Measurements from ENCODE around the gene ATF7IP2. TPM values are rescaled to one million over a fixed set of nuclear protein-coding genes. Genes with fewer than 3 reads are reported as not detected.
A peak's percentile ranks its signal among the peaks of the same experiment; 100 is the strongest.
"Not testable (repeated sequence)": the region's sequence is repeated elsewhere in the genome, so short reads cannot be mapped to it uniquely, and the experiment has no call there.

Gene ATF7IP2
- total and polyA plus RNA-seq, 4 experiments from 2014 or later = 51.1 to 170 (median 83.0) TPM

GRCh38 chr16:10362864-10363197 is 23.0 kb upstream of the ATF7IP2 start:
- CTCF ChIA-PET (ENCODE audit: partially characterized antibody) = interaction anchor here (0.8 to 1.8 kb wide), 4 partner anchors 44 to 147 kb away, joined by 3 to 6 read pairs (median 4); no protein-coding TSS in a partner anchor
- not testable (repeated sequence) for H3K27ac ChIP-seq (ENCODE audit: low read depth, low read length); DNase-seq; H3K9me3 Mint-ChIP-seq; H3K36me3 Mint-ChIP-seq; H3K9me3 ChIP-seq (ENCODE audit: control insufficient read depth in 1 of 2, low read length in 2 of 2); H3K4me3 ChIP-seq (ENCODE audit: low read length in 2 of 2); H3K36me3 ChIP-seq (ENCODE audit: insufficient read depth, low read length); H3K27me3 ChIP-seq (ENCODE audit: insufficient read depth, low read length); H3K27me3 Mint-ChIP-seq
- Mint-ChIP-seq H3K4me1 (peaks cover 9 to 20% (median 13%) of the 10 kb centered on the region in 4 donors), H3K4me3 (peak overlapping the region; percentile 43 to 85 (median 67)), H3K27ac (peak overlapping the region in 6 of 7 donors; percentile 2 to 93 (median 49))
- intact Hi-C loops (cut with micrococcal nuclease) = loop anchor here (5.0 kb wide), 1 partner anchor 36 kb away; no protein-coding TSS in a partner anchor
- POLR2A ChIA-PET (ENCODE audit: partially characterized antibody) = interaction anchor here (1.1 to 2.0 kb wide), 4 partner anchors 24 to 48 kb away, joined by 3 to 17 read pairs (median 6); partner anchors contain the start of gene ATF7IP2
- H3K4me1 ChIP-seq (ENCODE audit: insufficient read depth, low read length) = peaks cover 19% of the 10 kb centered on the region

GRCh38 chr16:10366619-10367018 is 19.2 kb upstream of the ATF7IP2 start:
- H3K4me3 Mint-ChIP-seq; H3K9me3 ChIP-seq (ENCODE audit: control insufficient read depth in 1 of 2, low read length in 2 of 2); DNase-seq; POLR2A ChIA-PET (ENCODE audit: partially characterized antibody); H3K27ac ChIP-seq (ENCODE audit: low read depth, low read length); H3K27ac Mint-ChIP-seq; H3K36me3 Mint-ChIP-seq; H3K4me3 ChIP-seq (ENCODE audit: low read length in 2 of 2); intact Hi-C loops (cut with micrococcal nuclease); H3K27me3 Mint-ChIP-seq; H3K27me3 ChIP-seq (ENCODE audit: insufficient read depth, low read length); H3K36me3 ChIP-seq (ENCODE audit: insufficient read depth, low read length): not testable (repeated sequence)
- H3K4me1 Mint-ChIP-seq = peaks cover 8 to 14% (median 11%) of the 10 kb centered on the region in 4 donors
- peaks cover 16% of the 10 kb centered on the region for H3K4me1 ChIP-seq (ENCODE audit: insufficient read depth, low read length)
- peaks cover 0 to 25% (median 14%) of the 10 kb centered on the region in 8 donors for H3K9me3 Mint-ChIP-seq
- CTCF ChIA-PET (ENCODE audit: partially characterized antibody) = interaction anchor here (0.8 kb wide), 1 partner anchor 143 kb away, joined by 3 read pairs; no protein-coding TSS in a partner anchor

GRCh38 chr16:10367616-10368188 is 18.2 kb upstream of the ATF7IP2 start:
- POLR2A ChIA-PET (ENCODE audit: partially characterized antibody) = interaction anchor here (2.2 kb wide), 1 partner anchor 18 kb away, joined by 8 read pairs; the partner anchor contains the start of gene ATF7IP2
- no peak overlapping the region for H3K4me3 ChIP-seq (ENCODE audit: low read length in 2 of 2)
- H3K9me3 ChIP-seq (ENCODE audit: control insufficient read depth in 1 of 2, low read length in 2 of 2) = peaks cover 0 to 6% of the 10 kb centered on the region in 2 donors
- peaks cover 1 to 4% (median 3%) of the 10 kb centered on the region in 4 donors for H3K4me1 Mint-ChIP-seq
- intact Hi-C loops (cut with micrococcal nuclease) = no loop called here
- H3K27ac ChIP-seq (ENCODE audit: low read depth, low read length) = no peak overlapping the region
- H3K36me3 Mint-ChIP-seq = peaks cover 0 to 1% of the 10 kb centered on the region in 2 donors
- DNase-seq = no peak
- H3K4me1 ChIP-seq (ENCODE audit: insufficient read depth, low read length) = peaks cover 5% of the 10 kb centered on the region
- H3K27me3 ChIP-seq (ENCODE audit: insufficient read depth, low read length) = no peaks in the 10 kb centered on the region
- no peak overlapping the region for H3K27ac Mint-ChIP-seq
- H3K36me3 ChIP-seq (ENCODE audit: insufficient read depth, low read length) = no peaks in the 10 kb centered on the region
- peaks cover 0 to 29% (median 12%) of the 10 kb centered on the region in 8 donors for H3K9me3 Mint-ChIP-seq
- CTCF ChIA-PET (ENCODE audit: partially characterized antibody) = no interaction called here
- H3K27me3 Mint-ChIP-seq = no peaks in the 10 kb centered on the region
- no peak overlapping the region for H3K4me3 Mint-ChIP-seq

- no peak overlapping the region for H3K27ac Mint-ChIP-seq
- intact Hi-C loops (cut with micrococcal nuclease) = no loop called here
Measured at GRCh38 chr16:10368969-10369551, 16.8 kb upstream of the ATF7IP2 start.

GRCh38 chr16:10370096-10370726 is 15.7 kb upstream of the ATF7IP2 start:
- intact Hi-C loops (cut with micrococcal nuclease) = no loop called here
- Histone ChIP-seq H3K4me3 (ENCODE audit: low read length in 2 of 2) (no peak overlapping the region), H3K9me3 (ENCODE audit: control insufficient read depth in 1 of 2, low read length in 2 of 2) (peaks cover 0 to 6% of the 10 kb centered on the region in 2 donors), H3K27ac (ENCODE audit: low read depth, low read length) (no peak overlapping the region), H3K36me3 (ENCODE audit: insufficient read depth, low read length) (no peaks in the 10 kb centered on the region), H3K4me1 (ENCODE audit: insufficient read depth, low read length) (no peaks in the 10 kb centered on the region), H3K27me3 (ENCODE audit: insufficient read depth, low read length) (no peaks in the 10 kb centered on the region)
- peaks cover 0 to 29% (median 15%) of the 10 kb centered on the region in 8 donors for H3K9me3 Mint-ChIP-seq
- H3K27me3 Mint-ChIP-seq = no peaks in the 10 kb centered on the region
- no peak for DNase-seq
- ChIA-PET POLR2A (ENCODE audit: partially characterized antibody) (no interaction called here), CTCF (ENCODE audit: partially characterized antibody) (interaction anchor here (1.5 kb wide), 1 partner anchor 37 kb away, joined by 3 read pairs; no protein-coding TSS in a partner anchor)
- H3K4me3 Mint-ChIP-seq = no peak overlapping the region
- no peaks in the 10 kb centered on the region for H3K4me1 Mint-ChIP-seq
- H3K27ac Mint-ChIP-seq = peak overlapping the region in 1 of 7 donors; percentile 53
- peaks cover 0 to 1% of the 10 kb centered on the region in 2 donors for H3K36me3 Mint-ChIP-seq

More at GRCh38 chr16:10368969-10369551, 16.8 kb upstream of the ATF7IP2 start:
- H3K27me3 ChIP-seq (ENCODE audit: insufficient read depth, low read length) = no peaks in the 10 kb centered on the region
- H3K9me3 Mint-ChIP-seq = peaks cover 0 to 29% (median 15%) of the 10 kb centered on the region in 8 donors
- no peak overlapping the region for H3K4me3 Mint-ChIP-seq
- CTCF ChIA-PET (ENCODE audit: partially characterized antibody) = interaction anchor here (1.0 to 1.4 kb wide), 3 partner anchors 15 to 36 kb away, joined by 3 to 5 read pairs (median 3); no protein-coding TSS in a partner anchor
- H3K9me3 ChIP-seq (ENCODE audit: control insufficient read depth in 1 of 2, low read length in 2 of 2) = peaks cover 0 to 6% of the 10 kb centered on the region in 2 donors
- peaks cover 0 to 1% of the 10 kb centered on the region in 2 donors for H3K36me3 Mint-ChIP-seq
- POLR2A ChIA-PET (ENCODE audit: partially characterized antibody) = interaction anchor here (2.2 kb wide), 1 partner anchor 17 kb away, joined by 8 read pairs; the partner anchor contains the start of gene ATF7IP2
- H3K27me3 Mint-ChIP-seq = no peaks in the 10 kb centered on the region
- H3K4me3 ChIP-seq (ENCODE audit: low read length in 2 of 2) = no peak overlapping the region
- no peak overlapping the region for H3K27ac ChIP-seq (ENCODE audit: low read depth, low read length)
- H3K4me1 Mint-ChIP-seq = no peaks in the 10 kb centered on the region
- no peaks in the 10 kb centered on the region for H3K36me3 ChIP-seq (ENCODE audit: insufficient read depth, low read length)
- no peak for DNase-seq
- H3K4me1 ChIP-seq (ENCODE audit: insufficient read depth, low read length) = no peaks in the 10 kb centered on the region

GRCh38 chr16:10371592-10371991 is 14.3 kb upstream of the ATF7IP2 start:
- H3K27ac Mint-ChIP-seq = no peak overlapping the region
- H3K27me3 ChIP-seq (ENCODE audit: insufficient read depth, low read length) = no peaks in the 10 kb centered on the region
- intact Hi-C loops (cut with micrococcal nuclease) = no loop called here
- DNase-seq = no peak
- H3K4me3 ChIP-seq (ENCODE audit: low read length in 2 of 2) = no peak overlapping the region
- H3K4me3 Mint-ChIP-seq = no peak overlapping the region
- H3K4me1 Mint-ChIP-seq = no peaks in the 10 kb centered on the region
- H3K36me3 Mint-ChIP-seq = peaks cover 1 to 3% of the 10 kb centered on the region in 2 donors
- H3K9me3 Mint-ChIP-seq = peaks cover 0 to 35% (median 17%) of the 10 kb centered on the region in 8 donors
- H3K27ac ChIP-seq (ENCODE audit: low read depth, low read length) = no peak overlapping the region
- CTCF ChIA-PET (ENCODE audit: partially characterized antibody) = interaction anchor here (1.5 kb wide), 1 partner anchor 38 kb away, joined by 3 read pairs; no protein-coding TSS in a partner anchor
- no peaks in the 10 kb centered on the region for H3K27me3 Mint-ChIP-seq
- H3K9me3 ChIP-seq (ENCODE audit: control insufficient read depth in 1 of 2, low read length in 2 of 2) = peaks cover 0 to 6% of the 10 kb centered on the region in 2 donors
- no peaks in the 10 kb centered on the region for H3K36me3 ChIP-seq (ENCODE audit: insufficient read depth, low read length)
- H3K4me1 ChIP-seq (ENCODE audit: insufficient read depth, low read length) = no peaks in the 10 kb centered on the region
- POLR2A ChIA-PET (ENCODE audit: partially characterized antibody) = no interaction called here

- Histone ChIP-seq H3K36me3 (ENCODE audit: insufficient read depth, low read length) (no peaks in the 10 kb centered on the region), H3K4me1 (ENCODE audit: insufficient read depth, low read length) (no peaks in the 10 kb centered on the region), H3K9me3 (ENCODE audit: control insufficient read depth in 1 of 2, low read length in 2 of 2) (peaks cover 0 to 6% of the 10 kb centered on the region in 2 donors), H3K27ac (ENCODE audit: low read depth, low read length) (no peak overlapping the region), H3K4me3 (ENCODE audit: low read length in 2 of 2) (no peak overlapping the region), H3K27me3 (ENCODE audit: insufficient read depth, low read length) (no peaks in the 10 kb centered on the region)
- H3K27ac Mint-ChIP-seq = no peak overlapping the region
- no peak for DNase-seq
- no peaks in the 10 kb centered on the region for H3K4me1 Mint-ChIP-seq
- peaks cover 0 to 31% (median 16%) of the 10 kb centered on the region in 8 donors for H3K9me3 Mint-ChIP-seq
- H3K36me3 Mint-ChIP-seq = peaks cover 1 to 3% of the 10 kb centered on the region in 2 donors
- no peaks in the 10 kb centered on the region for H3K27me3 Mint-ChIP-seq
- ChIA-PET CTCF (ENCODE audit: partially characterized antibody) (no interaction called here), POLR2A (ENCODE audit: partially characterized antibody) (no interaction called here)
- no peak overlapping the region for H3K4me3 Mint-ChIP-seq
- intact Hi-C loops (cut with micrococcal nuclease) = no loop called here
Measured at GRCh38 chr16:10373556-10373955, 12.3 kb upstream of the ATF7IP2 start.
